ENCODE measurements around the gene ZMYND8.
"Not testable (repeated sequence)": the region's sequence is repeated elsewhere in the genome, so short reads cannot be mapped to it uniquely, and the experiment has no call there.

Gene ZMYND8

GRCh38 chr20:47293631-47294030 is 62.9 kb downstream of the ZMYND8 start:
- DNase-seq (ENCODE audit: low read depth, low spot score) = no peak
- in situ Hi-C loops (cut with HindIII; ENCODE audit: low sequenced_read_pairs) = no loop called here
- H3K4me3 ChIP-seq (ENCODE audit: low read depth, low read length) = no peak overlapping the region
- TF ChIP-seq CTCF (IDR thresholded peaks at IDR 0.05; ENCODE audit: low read depth, low read length) = no peak

GRCh38 chr20:47292581-47292980 is 63.9 kb downstream of the ZMYND8 start:
- no peak for DNase-seq (ENCODE audit: low read depth, low spot score)
- in situ Hi-C loops (cut with HindIII; ENCODE audit: low sequenced_read_pairs) = no loop called here
- H3K4me3 ChIP-seq (ENCODE audit: low read depth, low read length) = no peak overlapping the region
- no peak for TF ChIP-seq CTCF (IDR thresholded peaks at IDR 0.05; ENCODE audit: low read depth, low read length)

GRCh38 chr20:47290666-47291430 is 65.7 kb downstream of the ZMYND8 start:
- TF ChIP-seq CTCF (IDR thresholded peaks at IDR 0.05; ENCODE audit: low read depth, low read length) = no peak
- in situ Hi-C loops (cut with HindIII; ENCODE audit: low sequenced_read_pairs) = no loop called here
- no peak overlapping the region for H3K4me3 ChIP-seq (ENCODE audit: low read depth, low read length)
- DNase-seq (ENCODE audit: low read depth, low spot score) = no peak

GRCh38 chr20:47290008-47290407 is 66.5 kb downstream of the ZMYND8 start:
- no peak for DNase-seq (ENCODE audit: low read depth, low spot score)
- in situ Hi-C loops (cut with HindIII; ENCODE audit: low sequenced_read_pairs) = no loop called here
- no peak for TF ChIP-seq CTCF (IDR thresholded peaks at IDR 0.05; ENCODE audit: low read depth, low read length)
- H3K4me3 ChIP-seq (ENCODE audit: low read depth, low read length) = no peak overlapping the region

- TF ChIP-seq CTCF (IDR thresholded peaks at IDR 0.05; ENCODE audit: low read depth, low read length) = no peak
- no peak overlapping the region for H3K4me3 ChIP-seq (ENCODE audit: low read depth, low read length)
- DNase-seq (ENCODE audit: low read depth, low spot score) = no peak
- in situ Hi-C loops (cut with HindIII; ENCODE audit: low sequenced_read_pairs) = no loop called here
Measured at GRCh38 chr20:47289096-47289495, 67.4 kb downstream of the ZMYND8 start.

- DNase-seq (ENCODE audit: low read depth, low spot score); in situ Hi-C loops (cut with HindIII; ENCODE audit: low sequenced_read_pairs); H3K4me3 ChIP-seq (ENCODE audit: low read depth, low read length): not testable (repeated sequence)
Measured at GRCh38 chr20:47288530-47288929, 68.0 kb downstream of the ZMYND8 start.

- no peak overlapping the region for H3K4me3 ChIP-seq (ENCODE audit: low read depth, low read length)
- in situ Hi-C loops (cut with HindIII; ENCODE audit: low sequenced_read_pairs) = no loop called here
- TF ChIP-seq CTCF (IDR thresholded peaks at IDR 0.05; ENCODE audit: low read depth, low read length) = no peak
- no peak for DNase-seq (ENCODE audit: low read depth, low spot score)
Measured at GRCh38 chr20:47287609-47288144, 68.8 kb downstream of the ZMYND8 start.

Measured in astrocyte of the spinal cord (primary cell).